ENCODE results near the gene PLXNA4.

DNA sequence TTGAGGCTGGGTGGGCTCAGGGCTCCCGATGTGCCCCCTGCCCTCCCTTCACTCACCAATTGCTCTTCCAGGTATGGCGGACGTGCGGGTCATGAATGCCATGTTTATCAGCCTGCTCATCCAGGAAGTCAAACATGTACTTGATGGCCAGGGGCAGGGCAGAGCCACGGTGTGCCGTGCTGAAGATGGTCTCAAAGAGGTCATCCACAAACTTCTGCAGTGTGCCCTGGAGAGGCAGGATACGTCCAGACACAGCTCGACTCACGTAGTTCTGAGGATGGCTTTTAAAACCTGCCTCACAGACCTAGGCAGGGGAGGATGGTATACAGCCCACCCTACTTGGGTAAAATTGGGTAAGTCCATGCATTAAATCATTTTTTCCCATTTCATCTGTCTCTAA is 431.2 kb downstream of the PLXNA4 start:
- TF ChIP-seq, protein P1, sequence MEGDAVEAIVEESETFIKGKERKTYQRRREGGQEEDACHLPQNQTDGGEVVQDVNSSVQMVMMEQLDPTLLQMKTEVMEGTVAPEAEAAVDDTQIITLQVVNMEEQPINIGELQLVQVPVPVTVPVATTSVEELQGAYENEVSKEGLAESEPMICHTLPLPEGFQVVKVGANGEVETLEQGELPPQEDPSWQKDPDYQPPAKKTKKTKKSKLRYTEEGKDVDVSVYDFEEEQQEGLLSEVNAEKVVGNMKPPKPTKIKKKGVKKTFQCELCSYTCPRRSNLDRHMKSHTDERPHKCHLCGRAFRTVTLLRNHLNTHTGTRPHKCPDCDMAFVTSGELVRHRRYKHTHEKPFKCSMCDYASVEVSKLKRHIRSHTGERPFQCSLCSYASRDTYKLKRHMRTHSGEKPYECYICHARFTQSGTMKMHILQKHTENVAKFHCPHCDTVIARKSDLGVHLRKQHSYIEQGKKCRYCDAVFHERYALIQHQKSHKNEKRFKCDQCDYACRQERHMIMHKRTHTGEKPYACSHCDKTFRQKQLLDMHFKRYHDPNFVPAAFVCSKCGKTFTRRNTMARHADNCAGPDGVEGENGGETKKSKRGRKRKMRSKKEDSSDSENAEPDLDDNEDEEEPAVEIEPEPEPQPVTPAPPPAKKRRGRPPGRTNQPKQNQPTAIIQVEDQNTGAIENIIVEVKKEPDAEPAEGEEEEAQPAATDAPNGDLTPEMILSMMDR (IDR thresholded peaks at IDR 0.05; ENCODE audit: insufficient read depth, low read depth, low read length), result no peak
- no peak for TF ChIP-seq EZH2 (IDR thresholded peaks at IDR 0.05; ENCODE audit: insufficient read depth, low read length)

All from astrocyte (in vitro differentiated cells and primary cell).